HG03460 (cell line): ENCODE results near the gene CNOT4.

Experiments used
- ATAC-seq: cut with Tn5 transposase; IDR thresholded peaks from one replicate; pipeline ENCODE4 v1.9.1; 2021; ENCODE audit not compliant: unreplicated experiment

Gene CNOT4, protein sequence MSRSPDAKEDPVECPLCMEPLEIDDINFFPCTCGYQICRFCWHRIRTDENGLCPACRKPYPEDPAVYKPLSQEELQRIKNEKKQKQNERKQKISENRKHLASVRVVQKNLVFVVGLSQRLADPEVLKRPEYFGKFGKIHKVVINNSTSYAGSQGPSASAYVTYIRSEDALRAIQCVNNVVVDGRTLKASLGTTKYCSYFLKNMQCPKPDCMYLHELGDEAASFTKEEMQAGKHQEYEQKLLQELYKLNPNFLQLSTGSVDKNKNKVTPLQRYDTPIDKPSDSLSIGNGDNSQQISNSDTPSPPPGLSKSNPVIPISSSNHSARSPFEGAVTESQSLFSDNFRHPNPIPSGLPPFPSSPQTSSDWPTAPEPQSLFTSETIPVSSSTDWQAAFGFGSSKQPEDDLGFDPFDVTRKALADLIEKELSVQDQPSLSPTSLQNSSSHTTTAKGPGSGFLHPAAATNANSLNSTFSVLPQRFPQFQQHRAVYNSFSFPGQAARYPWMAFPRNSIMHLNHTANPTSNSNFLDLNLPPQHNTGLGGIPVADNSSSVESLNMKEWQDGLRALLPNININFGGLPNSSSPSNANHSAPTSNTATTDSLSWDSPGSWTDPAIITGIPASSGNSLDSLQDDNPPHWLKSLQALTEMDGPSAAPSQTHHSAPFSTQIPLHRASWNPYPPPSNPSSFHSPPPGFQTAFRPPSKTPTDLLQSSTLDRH

DNA sequence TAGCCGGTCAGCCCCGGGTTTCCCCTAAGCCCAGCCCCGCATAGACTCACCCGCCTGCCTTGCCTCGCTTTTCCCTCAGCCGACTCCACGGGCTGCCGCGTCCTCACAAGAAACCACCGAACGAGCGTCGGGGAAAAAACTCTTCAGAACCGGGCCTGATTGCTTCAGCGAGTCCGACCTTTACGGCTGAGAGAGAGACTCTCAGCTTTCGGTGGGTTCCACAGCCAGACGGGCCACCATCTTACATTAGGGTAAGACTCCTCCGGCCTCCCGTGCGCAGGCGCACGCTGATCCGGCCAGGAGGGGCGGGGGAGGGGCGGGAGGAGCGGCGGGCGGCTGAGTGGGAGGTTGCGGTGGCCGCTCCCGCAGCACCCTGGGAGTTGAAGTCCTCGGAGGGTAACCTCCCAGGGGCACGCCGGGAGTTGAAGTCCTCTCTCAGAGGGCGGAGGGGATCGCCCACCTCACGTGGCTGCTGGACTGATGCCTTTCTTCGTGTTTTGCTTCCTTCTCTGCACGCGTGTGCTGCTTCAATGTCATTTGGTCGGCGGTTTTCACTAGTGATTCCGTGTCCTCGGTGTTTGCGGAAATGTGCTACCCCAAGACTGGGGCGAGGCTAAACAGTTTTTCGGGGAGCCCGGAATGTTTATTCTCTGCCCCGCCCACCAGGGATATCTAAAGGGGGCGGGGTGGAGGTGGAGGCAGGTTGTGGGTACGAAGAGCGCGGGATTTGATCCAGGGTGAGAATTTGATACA lies at the start of gene CNOT4:
Gene CNOT4 (minus strand): TSS at position 264 of the 753 bp plus-strand sequence. CDS start 71,771 bp downstream, outside the sequence.
- ATAC-seq, result peak; percentile 95

DNA sequence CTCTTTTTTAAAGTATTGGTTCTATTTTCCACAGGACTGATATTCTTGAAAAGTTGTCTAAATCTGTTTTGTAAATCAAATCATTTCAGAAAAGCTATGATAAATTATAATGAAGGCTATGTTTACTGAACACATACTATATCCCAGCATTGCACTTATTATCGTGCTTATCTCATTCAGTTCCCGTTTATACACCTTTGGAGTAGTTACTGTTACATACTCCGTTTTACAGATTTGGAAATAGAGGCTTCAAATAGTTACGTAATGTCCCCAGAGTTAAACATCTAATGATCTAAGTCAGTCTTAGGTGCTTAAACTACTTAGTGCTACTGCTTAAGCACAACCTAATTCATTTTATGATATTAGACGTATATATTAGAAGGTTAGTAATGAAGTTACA lies 49.0 kb upstream of the CNOT4 start:
- no peak for ATAC-seq

DNA sequence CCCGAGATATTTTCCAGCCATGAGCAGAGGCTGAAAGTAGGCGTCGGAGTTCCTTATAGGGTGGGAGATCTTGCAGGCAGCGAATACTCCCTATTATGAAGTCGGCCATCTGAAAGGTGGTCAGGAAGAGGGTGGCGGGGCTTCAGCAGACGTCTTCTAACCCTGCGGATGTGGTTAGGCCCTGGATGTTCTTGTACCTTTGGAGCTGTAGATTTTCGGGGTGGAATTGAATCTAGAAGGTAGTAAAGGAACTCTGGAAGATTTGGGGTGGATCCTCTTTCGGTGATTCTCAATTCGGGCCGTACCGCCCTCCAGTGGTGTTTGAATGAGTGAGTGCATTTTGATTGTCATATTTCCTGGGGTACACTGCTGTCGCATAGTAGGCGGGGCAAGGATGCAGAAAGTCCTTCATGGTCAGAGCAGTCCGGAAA lies 48.5 kb upstream of the CNOT4 start:
- ATAC-seq, result peak; percentile 78

DNA sequence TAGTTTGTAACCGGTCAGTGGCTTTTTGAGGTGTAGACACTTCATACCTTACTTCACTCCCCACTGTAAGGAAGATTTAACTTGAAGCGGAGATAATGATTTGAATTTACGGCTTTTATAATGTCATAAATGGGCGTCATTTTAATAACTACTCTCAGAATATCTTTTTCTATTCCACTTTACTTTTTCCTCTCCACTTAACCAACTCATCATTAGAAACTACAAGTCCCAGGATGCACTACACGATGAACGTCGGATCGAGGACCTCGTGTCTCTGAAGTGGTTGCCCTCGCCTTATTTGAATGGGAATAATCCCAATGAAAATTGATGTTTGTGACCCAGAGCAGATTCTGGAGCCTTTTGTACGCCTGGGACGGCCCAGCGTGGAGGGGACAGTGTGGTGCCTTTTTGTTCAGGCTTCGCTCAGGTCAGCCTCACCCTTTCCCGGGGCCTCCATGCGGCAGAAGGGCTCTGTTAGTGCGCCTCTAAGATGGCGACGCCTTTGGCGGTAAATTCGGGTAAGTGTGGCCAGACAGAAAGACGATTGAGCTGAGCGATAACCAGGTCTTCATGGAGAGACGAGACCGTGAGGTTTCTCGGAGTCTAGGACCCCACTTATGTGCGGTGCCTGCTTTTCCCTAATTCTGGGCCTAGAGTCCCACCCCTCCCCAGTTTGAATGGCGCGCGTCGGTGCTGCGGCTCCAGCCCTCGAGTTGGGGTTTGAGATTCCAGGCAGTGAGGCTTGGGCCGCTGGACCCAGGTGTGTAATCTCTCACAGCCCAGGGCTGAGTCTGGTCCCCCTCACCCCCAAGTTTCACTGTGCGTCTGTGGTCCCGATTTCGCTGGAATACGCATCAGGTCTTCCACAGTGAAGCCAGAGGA lies 47.8 kb upstream of the CNOT4 start, which contains the start of gene NUP205:
Gene NUP205 (plus strand): TSS at position 463 of the 882 bp plus-strand sequence. CDS start 28 bp downstream, at position 491.
- peak; percentile 69 for ATAC-seq

DNA sequence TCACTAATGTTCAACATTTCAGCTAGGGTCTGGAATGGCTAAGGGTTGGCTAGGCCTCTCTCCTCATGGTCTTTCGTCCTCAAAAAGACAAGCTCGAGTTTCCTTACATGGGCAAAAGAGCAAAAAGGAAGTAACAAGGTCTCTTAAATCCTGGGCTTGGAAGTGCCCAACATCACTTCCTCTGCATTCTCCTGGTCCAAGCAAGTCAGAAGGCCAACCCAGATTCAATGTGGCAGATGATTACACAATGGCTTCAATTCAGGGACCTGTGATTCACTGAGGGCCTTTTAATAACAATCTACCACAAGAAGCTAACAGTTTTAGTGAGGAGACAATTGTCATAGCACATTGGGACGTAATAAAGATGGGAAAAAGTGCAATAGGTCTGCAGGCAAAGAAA lies 43.4 kb upstream of the CNOT4 start:
- ATAC-seq, result no peak

DNA sequence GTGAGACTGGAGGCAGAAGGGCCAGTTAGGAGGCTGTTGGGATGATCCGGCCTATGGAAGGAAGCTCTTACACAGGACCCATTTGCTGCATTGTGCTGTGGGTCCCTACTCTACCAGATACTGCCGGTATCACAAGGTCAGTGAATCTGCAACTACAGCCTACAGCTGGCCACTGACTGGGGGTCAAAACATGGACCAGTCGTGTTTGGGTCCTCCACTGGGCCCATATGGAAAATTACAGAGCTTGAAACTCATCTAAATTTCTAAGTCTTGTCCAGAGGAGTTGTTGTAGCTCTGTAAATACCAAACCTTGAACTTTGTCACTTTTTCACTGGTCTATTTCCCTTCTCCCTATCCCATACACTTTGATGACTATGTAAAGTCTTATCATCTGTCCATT lies 42.2 kb upstream of the CNOT4 start:
- no peak for ATAC-seq

DNA sequence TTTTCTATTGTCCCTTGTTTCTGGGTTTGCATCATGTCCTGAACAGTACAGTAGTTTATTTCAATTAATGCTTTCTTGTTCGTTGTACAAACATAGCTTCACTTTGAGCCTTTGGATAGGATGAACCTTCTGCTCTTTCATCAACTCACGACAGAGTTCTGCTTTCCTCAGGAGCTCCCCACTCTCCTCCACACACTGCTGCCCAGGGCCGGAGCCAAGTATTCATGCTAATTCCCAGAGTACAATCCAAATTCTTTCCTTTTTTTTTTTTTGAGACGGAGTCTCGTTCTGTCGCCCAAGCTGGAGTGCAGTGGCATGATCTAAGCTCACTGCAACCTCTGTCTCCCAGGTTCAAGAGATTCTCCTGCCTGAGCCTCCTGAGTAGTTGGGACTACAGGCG lies 40.3 kb upstream of the CNOT4 start:
- ATAC-seq, result no peak

DNA sequence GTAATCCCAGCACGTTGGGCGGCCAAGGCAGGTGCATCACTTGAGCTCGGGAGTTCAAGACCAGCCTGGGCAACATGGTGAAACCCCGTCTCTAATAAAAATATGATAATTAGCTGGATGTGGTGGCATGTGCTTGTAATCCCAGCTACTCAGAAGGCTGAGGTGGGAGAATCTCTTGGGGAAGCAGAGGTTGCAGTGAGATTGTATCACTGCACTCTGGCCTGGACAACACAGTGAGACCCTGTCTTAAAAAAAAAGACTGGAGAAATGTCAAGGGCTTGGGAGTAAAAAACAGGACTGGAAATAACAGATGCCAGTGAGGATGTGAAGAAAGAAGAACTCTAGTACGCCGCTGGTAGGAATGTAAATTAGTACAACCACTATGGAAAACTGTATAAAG lies 31.1 kb upstream of the CNOT4 start:
- ATAC-seq, result no peak

DNA sequence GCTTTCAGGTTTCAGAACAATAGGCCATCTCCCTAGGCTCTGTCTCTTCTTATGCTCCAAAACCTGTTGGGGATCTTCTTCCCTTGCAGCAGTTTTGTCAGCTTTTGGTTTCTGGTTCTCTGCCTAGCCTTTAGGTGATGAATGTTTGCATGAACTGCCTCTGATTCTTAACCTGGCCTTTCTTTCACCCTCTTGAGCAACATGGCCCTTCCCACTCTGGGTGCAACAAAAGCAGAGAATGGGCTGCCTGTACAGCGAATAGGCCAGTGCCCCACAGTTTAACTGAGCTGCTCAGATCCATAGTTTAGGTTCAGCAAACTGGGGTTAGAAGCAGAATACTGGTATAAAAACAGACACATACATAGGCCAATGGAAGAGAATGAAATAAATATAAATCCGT lies 29.7 kb upstream of the CNOT4 start:
- no peak for ATAC-seq

DNA sequence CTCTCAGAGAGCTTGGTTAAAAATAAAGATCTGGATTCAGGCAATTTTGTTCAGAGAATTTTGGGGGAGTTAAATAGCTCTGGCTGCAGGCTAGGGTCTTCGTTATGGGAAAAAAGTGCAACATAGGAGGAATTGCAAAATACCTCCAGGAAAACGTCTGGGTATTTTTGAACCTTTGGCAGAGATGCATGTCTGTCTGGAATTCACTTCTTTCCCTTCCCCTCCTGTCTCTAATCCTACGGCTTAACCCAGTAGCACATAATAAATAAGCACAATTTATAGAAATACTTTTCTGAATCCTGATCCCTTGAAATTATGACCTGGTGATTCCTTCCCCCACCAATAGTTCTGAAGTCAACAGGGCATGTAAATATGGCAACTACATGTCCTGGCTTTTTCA lies 28.5 kb upstream of the CNOT4 start:
- no peak for ATAC-seq

DNA sequence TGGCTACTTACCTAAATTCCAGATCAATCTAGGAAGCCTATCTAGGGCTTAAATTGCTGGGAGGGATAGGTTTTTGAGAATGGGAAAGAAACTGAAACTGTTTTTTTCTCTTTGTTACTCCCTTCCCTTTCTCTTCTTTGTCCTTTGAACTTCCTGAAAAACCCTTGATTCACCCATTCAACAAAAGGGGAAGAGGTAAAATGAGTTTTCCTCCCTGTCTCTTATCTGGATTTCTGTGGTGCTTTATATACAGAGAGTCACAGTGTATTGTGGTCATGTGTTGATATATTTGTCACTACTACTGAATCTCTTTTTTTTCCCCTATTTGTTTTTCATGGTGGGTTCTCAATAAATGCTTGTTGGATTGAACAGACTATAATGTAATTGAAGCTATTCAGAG lies 28.0 kb upstream of the CNOT4 start:
- no peak for ATAC-seq

DNA sequence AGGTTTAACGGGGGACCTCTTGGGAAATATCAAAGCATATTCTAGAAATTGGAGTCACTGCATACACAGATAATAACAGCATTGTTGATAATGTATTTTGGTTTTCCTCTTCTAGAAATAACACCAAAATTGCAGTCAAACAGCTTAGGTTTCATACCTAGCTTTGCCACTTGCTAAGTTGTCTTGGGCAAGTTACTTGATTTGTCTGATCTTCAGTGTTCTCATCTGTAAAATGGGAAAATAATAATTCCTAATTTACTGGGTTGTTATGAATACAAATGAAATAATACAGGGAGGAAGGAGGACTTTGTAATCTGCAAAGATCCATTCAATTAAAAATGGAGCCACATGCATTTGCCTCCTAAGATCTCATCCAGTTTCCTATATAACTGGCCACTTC lies 27.6 kb upstream of the CNOT4 start:
- no peak for ATAC-seq

DNA sequence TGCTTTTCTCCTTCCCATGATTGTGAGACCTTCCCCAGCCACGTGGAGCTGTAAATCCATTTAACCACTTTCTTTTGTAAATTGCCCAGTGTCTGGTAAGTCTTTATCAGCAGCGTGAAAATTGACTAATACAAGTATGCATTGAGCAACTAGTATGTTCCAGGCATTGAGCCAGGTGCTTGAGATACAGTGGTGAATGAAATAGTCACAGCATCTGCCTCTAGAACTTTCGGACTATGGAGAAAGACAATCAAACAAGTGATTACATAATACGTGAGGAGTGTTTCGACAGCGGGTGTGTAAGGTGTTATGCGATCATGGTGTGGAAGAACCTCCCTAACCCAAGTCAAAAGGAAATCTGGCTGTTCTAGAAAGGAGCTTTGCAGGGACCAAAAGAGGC lies 26.2 kb upstream of the CNOT4 start:
- no peak for ATAC-seq

DNA sequence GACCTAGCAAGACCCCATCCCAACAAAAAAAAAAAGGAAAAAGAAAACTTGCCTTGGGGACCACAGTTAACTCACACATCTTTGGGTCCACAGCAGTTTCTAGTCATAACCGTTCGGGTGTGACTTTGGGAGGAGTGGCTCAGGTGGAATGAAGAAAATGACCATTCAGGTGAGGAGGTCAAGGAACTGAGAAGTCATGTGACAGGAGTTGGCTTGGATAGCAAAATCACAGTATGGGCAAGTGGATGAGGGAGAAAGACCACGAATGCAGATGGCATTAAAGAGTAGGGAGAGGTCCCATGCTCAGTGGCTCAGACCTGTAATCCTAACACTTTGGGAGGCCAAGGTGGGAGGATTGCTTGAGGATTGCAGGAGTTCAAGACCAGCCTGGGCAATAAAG lies 17.1 kb upstream of the CNOT4 start:
- no peak for ATAC-seq

DNA sequence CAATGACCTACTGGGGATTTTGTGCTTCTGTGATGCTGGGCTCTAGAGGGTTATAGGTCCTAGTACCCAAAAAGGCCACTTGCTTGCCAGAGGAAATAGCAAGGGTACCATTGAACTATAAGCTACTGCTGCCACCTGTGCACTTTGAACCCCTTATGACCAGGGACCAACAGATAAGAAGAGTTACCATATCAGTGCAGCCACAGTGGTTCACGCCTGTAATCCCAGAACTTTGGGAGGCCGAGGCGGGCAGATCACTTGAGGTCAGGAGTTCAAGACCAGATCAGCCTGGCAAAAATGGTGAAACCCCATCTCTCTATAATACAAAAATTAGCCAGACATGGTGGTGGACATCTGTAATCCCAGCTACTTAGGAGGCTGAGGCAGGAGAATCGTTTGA lies 15.5 kb upstream of the CNOT4 start:
- no peak for ATAC-seq

DNA sequence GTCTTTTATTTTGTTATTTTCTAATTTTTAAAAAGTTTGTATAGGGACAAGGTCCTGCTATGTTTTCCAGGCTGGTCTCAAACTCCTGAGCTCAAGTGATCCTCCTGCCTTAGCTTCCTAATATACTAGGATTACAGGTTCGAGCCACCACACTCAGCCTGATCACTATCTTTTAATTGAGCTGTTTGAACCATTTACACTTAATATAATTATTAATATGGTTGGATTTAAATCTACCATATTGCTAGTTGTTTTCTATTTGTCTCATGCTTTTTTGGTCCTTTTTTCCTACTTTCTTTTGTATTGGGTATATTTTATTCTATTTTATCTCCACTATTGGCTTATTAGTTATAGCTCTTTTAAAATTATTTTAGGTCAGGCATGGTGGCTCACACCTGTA lies 13.2 kb upstream of the CNOT4 start:
- no peak for ATAC-seq

DNA sequence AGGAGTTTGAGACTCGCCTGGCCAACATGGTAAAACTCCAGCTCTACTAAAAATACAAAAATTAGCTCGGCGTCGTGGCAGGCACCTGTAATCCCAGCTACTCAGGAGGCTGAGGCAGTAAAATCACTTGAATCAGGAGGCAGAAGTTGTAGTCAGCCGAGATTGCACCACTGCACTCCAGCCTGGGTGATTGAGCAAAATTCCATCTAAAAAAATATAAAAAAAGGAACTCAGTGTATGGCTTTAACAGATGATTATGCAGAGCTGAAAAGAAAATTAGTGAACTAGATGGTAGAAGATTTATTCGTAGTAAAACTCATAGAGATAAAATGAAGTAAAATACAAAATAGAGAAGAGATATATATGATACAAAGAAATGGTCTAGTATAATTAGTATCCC lies 12.6 kb upstream of the CNOT4 start:
- no peak for ATAC-seq

DNA sequence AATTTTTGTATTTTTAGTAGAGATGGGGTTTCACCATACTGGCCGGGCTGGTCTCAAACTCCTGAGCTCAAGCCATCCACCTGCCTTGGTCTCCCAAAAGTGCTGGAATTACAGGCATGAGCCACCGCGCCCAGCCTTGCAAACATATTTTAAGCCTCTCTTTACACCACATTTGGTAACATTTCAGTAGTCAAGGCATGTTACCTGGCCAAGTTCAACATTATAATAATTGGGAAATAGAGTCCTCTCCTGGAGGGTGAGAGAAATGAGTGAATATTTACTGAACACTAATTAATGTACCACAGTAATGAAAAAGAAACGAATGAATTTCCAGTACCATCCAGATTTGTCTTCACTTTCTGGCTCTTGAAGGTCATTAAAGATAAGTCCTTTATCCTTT lies 10.0 kb upstream of the CNOT4 start:
- ATAC-seq, result no peak

DNA sequence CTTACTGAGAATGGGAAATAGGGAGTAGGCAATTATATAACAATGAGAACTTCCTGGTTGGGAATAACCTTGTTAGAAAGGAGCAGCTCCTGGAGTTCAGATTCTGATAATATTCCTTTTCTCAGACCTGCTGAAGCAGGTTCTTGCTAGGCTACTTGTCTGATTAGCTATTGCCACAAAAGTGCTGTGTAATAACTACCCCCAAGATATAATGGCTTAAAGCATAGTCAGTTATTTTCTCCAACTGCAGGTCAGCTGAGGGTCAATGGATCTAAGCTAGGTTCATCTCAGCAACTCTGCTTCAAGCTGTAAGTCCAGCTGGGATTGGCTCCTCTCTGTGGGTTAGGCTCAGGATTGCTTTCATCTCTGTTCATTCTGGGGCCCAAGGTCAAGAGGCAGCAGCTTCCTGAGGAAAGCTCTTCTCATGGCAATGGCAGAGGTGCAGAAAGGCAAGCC lies 9.4 kb upstream of the CNOT4 start:
- no peak for ATAC-seq

DNA sequence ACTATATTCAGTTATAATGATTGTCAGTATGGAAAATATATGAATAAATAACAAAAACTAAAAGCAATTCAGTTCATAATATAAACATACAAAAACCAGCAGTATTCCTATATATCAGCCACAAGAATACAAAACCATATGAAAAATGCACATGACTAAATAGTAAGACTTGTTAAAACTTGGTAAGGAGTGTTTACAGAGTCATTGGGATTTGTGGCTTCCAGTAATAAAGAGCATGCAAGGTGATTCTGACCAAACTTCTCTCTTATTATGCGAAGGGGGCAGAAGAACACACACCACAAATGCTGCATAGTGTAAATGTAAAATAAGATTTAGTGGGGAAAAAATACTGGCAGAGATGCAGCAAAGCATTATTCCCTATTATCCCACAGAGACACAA lies 8.8 kb upstream of the CNOT4 start:
- no peak for ATAC-seq

DNA sequence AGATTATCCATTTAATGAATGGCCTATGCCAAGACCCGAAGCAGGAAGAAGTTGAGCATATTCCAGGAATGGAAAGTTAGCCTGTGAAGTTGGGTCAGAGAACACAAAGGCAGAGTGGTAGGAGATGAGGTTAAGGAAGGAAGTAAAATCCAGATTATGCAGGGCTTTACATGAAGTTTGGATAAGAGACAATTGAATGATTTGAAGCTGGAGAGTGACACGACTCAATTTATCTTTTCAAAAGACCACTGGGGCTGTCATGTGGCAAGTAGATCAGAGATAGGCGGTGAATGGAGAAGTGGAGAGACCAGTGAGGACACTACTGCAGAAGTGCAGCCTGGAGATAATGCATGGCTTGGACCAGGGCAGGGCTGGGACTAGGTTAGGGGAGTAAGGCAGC lies 7.2 kb upstream of the CNOT4 start:
- ATAC-seq, result no peak
